Stimulated activated effector memory CD8-positive, alpha-beta T cell treated with anti-CD3 and anti-CD28 coated beads, Interleukin-12 subunit alpha, Interleukin-12 subunit beta, amount 100 ng/mL, for 72 hours (primary cell): Measurements from ENCODE around the gene SENP1.

Experiments
- ATAC-seq: fragments of 150-1000 bp; cut with Tn5 transposase; 2 replicates; pipeline ENCODE4 v1.10.0; 2021
- DNase-seq, 2 donors: peaks; one replicate each; pipeline ENCODE4 v3.0.0; 2021 to 2022; ENCODE audit warnings: low spot score in 2 of 2
- H3K27ac Mint-ChIP-seq: one replicate; pipeline ENCODE4 v1.8.0; 2022; ENCODE audit warnings: mild to moderate bottlenecking, mixed read lengths
- H3K36me3 Mint-ChIP-seq: one replicate; pipeline ENCODE4 v1.8.0; 2022; ENCODE audit warnings: mild to moderate bottlenecking, mixed read lengths
- H3K4me1 Mint-ChIP-seq: one replicate; pipeline ENCODE4 v1.8.0; 2022; ENCODE audit warnings: mixed read lengths
- H3K4me3 Mint-ChIP-seq: one replicate; pipeline ENCODE4 v1.8.0; 2022; ENCODE audit warnings: mild to moderate bottlenecking, mixed read lengths
- H3K9me3 Mint-ChIP-seq: one replicate; pipeline ENCODE4 v1.8.0; 2022; ENCODE audit warnings: mixed read lengths

Gene SENP1

GRCh38 chr12:48026060-48026827 is 79.6 kb downstream of the SENP1 start:
- Mint-ChIP-seq H3K27ac (no peak overlapping the region), H3K36me3 (no peaks in the 10 kb centered on the region), H3K9me3 (no peaks in the 10 kb centered on the region), H3K4me1 (no peaks in the 10 kb centered on the region), H3K4me3 (no peak overlapping the region)
- ATAC-seq (no peak), DNase-seq (no peak)

DNA sequence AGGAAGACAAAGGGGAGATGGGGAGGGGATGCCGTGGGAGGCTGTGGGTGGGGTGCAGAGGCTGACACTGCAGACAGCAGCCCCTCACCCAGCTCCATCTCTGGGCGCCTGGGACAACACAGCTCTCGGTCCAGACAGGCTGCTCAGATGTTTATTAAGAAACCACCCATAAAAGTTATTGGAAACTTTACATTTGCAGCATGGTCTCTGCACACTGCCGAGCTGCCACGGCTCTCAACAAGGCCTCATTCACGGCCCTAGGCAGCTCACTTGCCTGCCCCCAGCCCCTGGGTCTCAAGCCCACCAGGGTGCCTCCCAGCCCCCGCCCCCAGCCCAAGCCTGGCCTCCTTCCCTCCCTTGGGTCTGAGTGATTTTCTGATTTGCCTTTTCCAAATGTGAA is 80.6 kb downstream of the SENP1 start:
- Mint-ChIP-seq H3K4me1 (no peaks in the 10 kb centered on the region), H3K9me3 (no peaks in the 10 kb centered on the region), H3K36me3 (no peaks in the 10 kb centered on the region), H3K27ac (no peak overlapping the region), H3K4me3 (no peak overlapping the region)
- no peak for ATAC-seq
- DNase-seq = no peak

DNA sequence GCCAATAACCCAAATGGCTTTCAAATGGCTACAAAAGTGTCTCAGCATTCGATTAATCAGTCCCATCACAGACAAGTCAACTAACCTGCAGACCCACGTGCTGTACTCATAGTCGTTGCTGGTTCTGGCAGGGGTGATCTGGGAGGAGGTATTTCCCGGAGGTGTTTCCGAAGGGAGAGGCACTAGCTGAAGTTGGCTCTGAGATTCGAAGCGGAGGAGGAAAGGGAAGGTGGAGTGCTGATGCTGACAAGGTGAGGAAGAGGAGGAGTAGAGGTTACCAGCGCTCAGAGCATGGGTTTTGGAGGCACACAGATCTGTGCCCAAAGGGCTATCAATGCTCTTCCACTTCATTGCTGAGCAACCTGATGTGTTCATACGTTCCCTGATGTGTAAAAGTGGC is 81.1 kb downstream of the SENP1 start:
- Mint-ChIP-seq H3K9me3 (no peaks in the 10 kb centered on the region), H3K36me3 (no peaks in the 10 kb centered on the region), H3K27ac (no peak overlapping the region), H3K4me1 (no peaks in the 10 kb centered on the region), H3K4me3 (no peak overlapping the region)
- ATAC-seq = no peak
- DNase-seq = no peak

DNA sequence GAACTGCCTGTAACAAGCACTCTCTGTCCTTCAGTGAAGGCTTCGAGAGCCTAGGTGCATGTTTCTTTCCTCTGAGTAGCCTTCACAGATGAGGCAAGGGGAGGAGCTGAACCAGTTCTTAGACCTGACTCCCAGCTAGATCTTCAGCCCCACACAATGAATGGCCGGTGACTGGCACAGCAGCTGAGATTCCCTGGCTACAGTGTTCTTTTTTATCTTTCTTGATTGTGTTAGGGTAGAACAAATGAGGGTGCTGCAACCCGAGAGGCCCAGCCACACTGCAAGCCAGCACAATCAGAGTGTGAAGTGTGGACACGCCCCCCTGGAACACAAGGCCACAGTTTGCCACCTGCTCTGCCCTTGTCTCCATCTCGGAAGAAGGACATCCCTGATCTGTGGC is 82.5 kb downstream of the SENP1 start:
- H3K9me3 Mint-ChIP-seq = no peaks in the 10 kb centered on the region
- no peak overlapping the region for H3K27ac Mint-ChIP-seq
- no peak for DNase-seq
- no peak for ATAC-seq
- no peak overlapping the region for H3K4me3 Mint-ChIP-seq
- H3K4me1 Mint-ChIP-seq = no peaks in the 10 kb centered on the region
- H3K36me3 Mint-ChIP-seq = no peaks in the 10 kb centered on the region

DNA sequence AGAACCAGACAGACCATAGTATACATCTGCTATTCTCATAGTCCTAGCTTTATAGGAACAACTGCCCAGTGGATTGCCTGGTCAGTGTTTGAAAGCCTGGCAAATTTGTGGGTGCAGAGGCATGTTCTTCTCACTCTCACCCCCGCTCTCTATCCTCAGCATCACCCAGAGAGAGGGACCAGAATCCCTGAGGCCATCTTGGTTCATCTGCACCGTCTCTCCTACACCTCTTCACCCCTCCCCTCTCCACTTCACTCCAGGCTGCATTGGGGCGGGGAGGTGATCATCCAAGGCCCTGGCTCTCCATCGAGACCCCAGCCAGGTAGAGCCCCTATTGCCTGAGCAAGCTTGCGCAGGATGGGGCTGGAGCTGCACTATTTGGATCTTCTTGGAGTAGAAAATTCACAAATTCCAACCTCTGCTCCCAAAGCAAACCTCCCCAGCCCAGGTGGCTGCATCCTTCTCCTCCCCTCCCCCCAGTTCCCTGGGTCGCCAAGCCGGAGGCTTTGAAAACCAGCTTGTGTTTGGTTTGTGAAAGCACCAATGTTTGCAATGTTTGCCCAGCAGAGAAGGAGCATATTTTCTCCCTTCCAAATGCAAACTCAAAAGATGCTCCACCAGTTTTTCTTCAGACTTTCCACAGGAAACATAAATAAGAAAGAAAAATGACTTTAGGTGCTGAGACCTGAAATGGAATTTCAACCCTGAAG is 83.0 kb downstream of the SENP1 start:
- no peak overlapping the region for H3K4me3 Mint-ChIP-seq
- no peak overlapping the region for H3K27ac Mint-ChIP-seq
- DNase-seq (no peak), ATAC-seq (no peak)
- no peaks in the 10 kb centered on the region for H3K4me1 Mint-ChIP-seq
- H3K9me3 Mint-ChIP-seq = no peaks in the 10 kb centered on the region
- no peaks in the 10 kb centered on the region for H3K36me3 Mint-ChIP-seq

DNA sequence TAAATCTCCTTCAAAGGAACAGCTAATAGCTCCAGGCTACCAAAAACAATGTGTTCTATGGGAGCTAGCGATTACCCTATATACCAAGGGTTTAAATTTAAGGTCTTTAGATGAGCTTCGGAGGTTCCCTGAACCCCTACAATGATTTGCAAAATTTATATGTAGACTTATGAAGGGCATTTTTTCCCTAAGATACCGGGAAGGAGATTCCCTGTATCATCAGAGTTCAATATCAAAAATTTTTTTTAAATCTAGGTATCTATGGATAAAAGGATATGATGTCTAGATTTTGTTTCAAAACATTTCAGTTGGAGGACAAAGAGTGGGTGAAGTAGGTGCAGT is 83.7 kb downstream of the SENP1 start:
- Mint-ChIP-seq H3K27ac (no peak overlapping the region), H3K9me3 (no peaks in the 10 kb centered on the region), H3K36me3 (no peaks in the 10 kb centered on the region), H3K4me1 (no peaks in the 10 kb centered on the region), H3K4me3 (no peak overlapping the region)
- ATAC-seq (no peak), DNase-seq (no peak)

- no peak for ATAC-seq
- Mint-ChIP-seq H3K4me1 (no peaks in the 10 kb centered on the region), H3K36me3 (no peaks in the 10 kb centered on the region), H3K9me3 (no peaks in the 10 kb centered on the region), H3K4me3 (no peak overlapping the region), H3K27ac (no peak overlapping the region)
- no peak for DNase-seq
Observed at GRCh38 chr12:48021485-48022179, 84.2 kb downstream of the SENP1 start.

GRCh38 chr12:48019639-48020265 is 86.1 kb downstream of the SENP1 start:
- Mint-ChIP-seq H3K4me3 (no peak overlapping the region), H3K9me3 (no peaks in the 10 kb centered on the region), H3K4me1 (no peaks in the 10 kb centered on the region), H3K36me3 (no peaks in the 10 kb centered on the region), H3K27ac (no peak overlapping the region)
- no peak for DNase-seq
- no peak for ATAC-seq

DNA sequence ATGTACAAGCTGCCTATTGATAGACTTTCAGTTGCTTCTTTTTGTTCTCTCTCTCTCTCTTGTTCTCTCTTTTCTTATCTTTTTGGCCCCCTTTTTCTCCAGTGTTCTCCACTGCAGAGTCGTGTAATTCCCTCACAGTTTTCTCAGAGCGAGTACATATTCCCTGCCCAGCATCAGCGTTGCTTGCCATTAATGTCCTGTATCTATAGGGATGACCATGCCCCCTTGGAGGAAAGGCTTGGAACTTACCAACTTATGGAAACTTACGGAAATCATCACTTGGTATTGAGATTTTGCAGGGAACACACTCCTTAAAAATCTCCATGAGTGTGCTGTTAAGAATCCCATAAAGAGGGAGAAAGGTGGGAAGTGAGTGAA is 87.3 kb downstream of the SENP1 start:
- no peaks in the 10 kb centered on the region for H3K4me1 Mint-ChIP-seq
- ATAC-seq (no peak), DNase-seq (no peak)
- H3K36me3 Mint-ChIP-seq = no peaks in the 10 kb centered on the region
- no peaks in the 10 kb centered on the region for H3K9me3 Mint-ChIP-seq
- no peak overlapping the region for H3K4me3 Mint-ChIP-seq
- H3K27ac Mint-ChIP-seq = no peak overlapping the region

GRCh38 chr12:48017921-48018617 is 87.8 kb downstream of the SENP1 start:
- H3K27ac Mint-ChIP-seq = no peak overlapping the region
- DNase-seq = no peak
- H3K4me3 Mint-ChIP-seq = no peak overlapping the region

GRCh38 chr12:48017496-48017895 is 88.4 kb downstream of the SENP1 start:
- Mint-ChIP-seq H3K9me3 (no peaks in the 10 kb centered on the region), H3K27ac (no peak overlapping the region), H3K4me3 (no peak overlapping the region), H3K36me3 (no peaks in the 10 kb centered on the region), H3K4me1 (no peaks in the 10 kb centered on the region)
- no peak for DNase-seq
- no peak for ATAC-seq

More at GRCh38 chr12:48017921-48018617, 87.8 kb downstream of the SENP1 start:
- H3K9me3 Mint-ChIP-seq = no peaks in the 10 kb centered on the region
- no peak for ATAC-seq
- H3K36me3 Mint-ChIP-seq = no peaks in the 10 kb centered on the region
- no peaks in the 10 kb centered on the region for H3K4me1 Mint-ChIP-seq

DNA sequence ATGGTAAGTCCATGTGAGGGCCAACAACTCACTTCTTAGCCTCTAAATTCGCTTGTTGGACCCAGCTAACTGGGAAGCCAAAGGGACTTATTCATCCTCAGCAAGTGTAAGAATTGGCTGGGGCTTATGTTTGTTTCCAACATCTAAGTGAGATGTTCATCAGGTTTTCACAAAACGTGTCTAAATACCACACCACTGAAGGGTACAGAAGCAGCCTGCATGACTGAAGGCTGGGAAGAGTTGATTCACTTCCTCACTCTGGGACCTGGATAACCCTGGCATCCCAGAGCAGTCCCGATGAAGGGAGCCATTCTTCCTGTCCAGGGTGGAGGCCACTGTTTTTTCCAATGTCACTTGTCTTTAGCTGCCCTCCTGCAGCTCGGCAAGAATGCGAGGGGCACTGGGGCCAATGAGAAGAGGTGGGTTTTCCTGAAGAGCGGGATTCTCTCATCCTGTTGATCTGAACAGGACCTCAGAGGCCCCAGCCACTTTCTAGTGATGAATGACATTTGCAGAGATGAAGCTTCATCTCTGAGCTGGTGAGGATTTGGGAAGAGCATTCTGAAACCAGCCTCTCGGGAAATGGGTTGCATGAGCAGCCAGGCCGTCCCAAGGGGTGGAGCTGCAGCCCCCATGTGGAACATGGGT is 89.4 kb downstream of the SENP1 start:
- Mint-ChIP-seq H3K4me1 (no peaks in the 10 kb centered on the region), H3K36me3 (no peaks in the 10 kb centered on the region), H3K27ac (no peak overlapping the region), H3K9me3 (no peaks in the 10 kb centered on the region), H3K4me3 (no peak overlapping the region)
- ATAC-seq = no peak
- DNase-seq = no peak

DNA sequence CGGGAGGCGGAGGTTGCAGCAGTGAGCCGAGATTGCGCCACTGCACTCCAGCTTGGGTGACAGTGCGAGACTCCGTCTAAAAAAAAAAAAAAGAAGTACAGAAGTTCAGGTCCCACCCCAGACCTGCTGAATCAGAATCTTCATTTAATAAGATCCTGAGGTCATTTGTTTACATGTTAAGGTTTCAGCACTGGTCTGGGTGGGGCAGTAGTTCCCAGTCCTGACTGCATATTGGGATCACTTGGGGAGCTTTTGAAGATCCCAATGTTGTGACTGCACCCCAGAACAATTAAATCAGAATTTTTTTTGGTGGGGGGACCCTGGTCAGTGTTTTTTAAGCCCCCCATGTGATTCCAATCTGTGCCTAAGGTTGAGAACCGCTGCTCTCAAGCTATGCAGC is 89.9 kb downstream of the SENP1 start:
- H3K27ac Mint-ChIP-seq = no peak overlapping the region
- no peak for DNase-seq

DNA sequence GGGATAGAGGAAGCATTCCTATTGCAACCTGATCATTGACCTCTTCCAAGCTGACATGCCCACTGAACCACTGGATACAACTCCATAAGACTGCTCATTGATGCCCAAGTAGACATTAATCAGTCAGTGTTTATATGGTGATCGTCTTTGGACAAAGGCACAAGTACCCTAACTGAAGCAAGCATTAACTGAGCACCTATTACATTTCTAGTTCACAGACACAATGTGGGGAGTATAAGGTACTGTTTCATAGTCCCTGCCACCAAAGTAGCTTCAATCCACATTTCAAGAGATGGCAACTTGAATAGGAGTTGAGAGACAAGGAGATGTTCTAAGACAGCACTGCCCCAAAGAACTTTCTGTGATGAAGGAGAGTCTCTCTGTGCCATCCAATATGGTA is 90.8 kb downstream of the SENP1 start:
- no peaks in the 10 kb centered on the region for H3K9me3 Mint-ChIP-seq
- H3K36me3 Mint-ChIP-seq = no peaks in the 10 kb centered on the region
- ATAC-seq (no peak), DNase-seq (no peak)
- H3K4me3 Mint-ChIP-seq = no peak overlapping the region
- H3K27ac Mint-ChIP-seq = no peak overlapping the region
- H3K4me1 Mint-ChIP-seq = no peaks in the 10 kb centered on the region

More for the DNA sequence above, 89.9 kb downstream of the SENP1 start:
- H3K4me3 Mint-ChIP-seq = no peak overlapping the region
- no peaks in the 10 kb centered on the region for H3K4me1 Mint-ChIP-seq
- no peaks in the 10 kb centered on the region for H3K9me3 Mint-ChIP-seq
- ATAC-seq = no peak
- H3K36me3 Mint-ChIP-seq = no peaks in the 10 kb centered on the region

- H3K36me3 Mint-ChIP-seq = no peaks in the 10 kb centered on the region
- no peak for DNase-seq
- no peak overlapping the region for H3K4me3 Mint-ChIP-seq
- H3K4me1 Mint-ChIP-seq = no peaks in the 10 kb centered on the region
- ATAC-seq = no peak
- H3K27ac Mint-ChIP-seq = no peak overlapping the region
- no peaks in the 10 kb centered on the region for H3K9me3 Mint-ChIP-seq
Observed at GRCh38 chr12:48013287-48013686, 92.6 kb downstream of the SENP1 start.
